DND-41 (cell line): ENCODE measurements around the gene TEX54.

Source experiments
- EZH2 ChIP-seq: IDR thresholded peaks from 3 replicates; pipeline ENCODE4 v1.6.1; 2012; ENCODE audit warnings: borderline replicate concordance, low read depth, mild to moderate bottlenecking, moderate library complexity, low read length, inconsistent platforms; ENCODE audit not compliant: severe bottlenecking
- TF ChIP-seq, protein P1 (sequence below): IDR thresholded peaks from 2 replicates; pipeline ENCODE4 v1.5.1; 2012; ENCODE audit warnings: borderline replicate concordance, low read length, moderate library complexity, mild to moderate bottlenecking; ENCODE audit not compliant: poor library complexity, severe bottlenecking; ENCODE audit errors: extremely low read depth

DNA sequence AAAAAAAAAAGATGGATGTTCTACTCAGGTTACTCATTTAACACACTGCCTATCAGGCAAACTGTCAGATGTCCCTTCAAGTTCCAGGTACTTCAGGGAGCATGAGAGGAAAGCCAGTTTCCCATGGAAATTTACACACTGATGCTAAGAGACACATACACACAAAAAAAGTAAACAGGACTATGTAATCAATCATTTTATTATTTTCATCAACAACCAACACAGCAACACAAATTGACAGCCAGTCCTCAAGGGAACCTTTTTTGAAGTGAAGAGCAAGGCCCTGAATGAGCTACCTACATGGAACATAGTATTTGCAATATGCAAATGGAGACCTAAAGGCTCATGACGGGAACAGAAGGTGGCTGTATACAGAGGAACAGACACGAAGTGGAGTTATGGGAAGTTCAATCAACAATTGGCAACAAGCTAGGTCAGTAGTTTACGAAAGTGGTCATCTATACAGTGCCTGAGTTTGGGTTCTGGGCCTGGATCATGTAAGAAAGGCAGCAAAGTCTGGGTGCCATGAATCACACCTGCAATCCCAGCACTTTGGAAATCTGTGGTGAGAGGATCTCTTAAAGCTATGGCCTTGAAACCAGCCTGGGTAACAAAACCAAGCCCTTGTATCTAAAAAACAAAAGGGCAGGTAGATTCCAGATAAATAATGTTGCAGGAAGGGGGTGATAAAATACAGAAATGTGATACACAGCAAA is 19.3 kb upstream of the TEX54 start:
- TF ChIP-seq, protein P1, sequence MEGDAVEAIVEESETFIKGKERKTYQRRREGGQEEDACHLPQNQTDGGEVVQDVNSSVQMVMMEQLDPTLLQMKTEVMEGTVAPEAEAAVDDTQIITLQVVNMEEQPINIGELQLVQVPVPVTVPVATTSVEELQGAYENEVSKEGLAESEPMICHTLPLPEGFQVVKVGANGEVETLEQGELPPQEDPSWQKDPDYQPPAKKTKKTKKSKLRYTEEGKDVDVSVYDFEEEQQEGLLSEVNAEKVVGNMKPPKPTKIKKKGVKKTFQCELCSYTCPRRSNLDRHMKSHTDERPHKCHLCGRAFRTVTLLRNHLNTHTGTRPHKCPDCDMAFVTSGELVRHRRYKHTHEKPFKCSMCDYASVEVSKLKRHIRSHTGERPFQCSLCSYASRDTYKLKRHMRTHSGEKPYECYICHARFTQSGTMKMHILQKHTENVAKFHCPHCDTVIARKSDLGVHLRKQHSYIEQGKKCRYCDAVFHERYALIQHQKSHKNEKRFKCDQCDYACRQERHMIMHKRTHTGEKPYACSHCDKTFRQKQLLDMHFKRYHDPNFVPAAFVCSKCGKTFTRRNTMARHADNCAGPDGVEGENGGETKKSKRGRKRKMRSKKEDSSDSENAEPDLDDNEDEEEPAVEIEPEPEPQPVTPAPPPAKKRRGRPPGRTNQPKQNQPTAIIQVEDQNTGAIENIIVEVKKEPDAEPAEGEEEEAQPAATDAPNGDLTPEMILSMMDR: no peak
- TF ChIP-seq EZH2: no peak
